K562 (cell line): ENCODE results near the gene ACAP2. TPM values are rescaled to one million over a fixed set of nuclear protein-coding genes. Genes with fewer than 3 reads are reported as not detected.
A peak's percentile ranks its signal among the peaks of the same experiment; 100 is the strongest.

ENCODE experiments used
- ARHGAP35 ChIP-seq: fragments of 450-650 bp; IDR thresholded peaks from 2 replicates; pipeline ENCODE4 v1.6.1; 2018; ENCODE audit not compliant: partially characterized antibody
- BHLHE40 ChIP-seq: IDR thresholded peaks from 2 replicates; pipeline ENCODE4 v1.6.1; 2011; ENCODE audit warnings: low read length, improper control_type of control experiment
- BRD4 ChIP-seq: fragments of 200-600 bp; sonication (generic); IDR thresholded peaks from 2 replicates; pipeline ENCODE4 v1.6.1; 2017; ENCODE audit warnings: inconsistent platforms
- CBX3 ChIP-seq, 2 experiments: IDR thresholded peaks; 1 replicate in 1 of 2; 2 replicates in 1 of 2; pipeline ENCODE4 v1.6.1; 2012; ENCODE audit warnings: inconsistent platforms in 2 of 2, low read length in 2 of 2, borderline replicate concordance in 1 of 2, control low read depth in 1 of 2
- CCNT2 ChIP-seq: IDR thresholded peaks from 2 replicates; pipeline ENCODE4 v1.6.1; 2011; ENCODE audit warnings: borderline replicate concordance, low read depth, mild to moderate bottlenecking, moderate library complexity, mixed read lengths, low read length; ENCODE audit not compliant: insufficient read length; ENCODE audit errors: extremely low read depth
- CSDE1 ChIP-seq, 2 experiments: fragments of 450-650 bp; IDR thresholded peaks; 2 replicates each; pipeline ENCODE4 v1.6.1; 2016; ENCODE audit warnings: mild to moderate bottlenecking in 1 of 2
- E2F1 ChIP-seq: sonication (generic); formaldehyde crosslinking; IDR thresholded peaks from 2 replicates; pipeline ENCODE4 v1.8.1; 2023; ENCODE audit warnings: mild to moderate bottlenecking, missing genetic modification reagents, moderate library complexity
- ETV1 ChIP-seq: fragments of 450-650 bp; conservative IDR thresholded peaks from 2 replicates; pipeline ENCODE4 v1.6.1; 2016; ENCODE audit warnings: missing genetic modification characterization, control low read depth, low read depth, missing compliant biosample characterization
- GTF3C2 ChIP-seq: IDR thresholded peaks from 3 replicates; pipeline ENCODE4 v1.6.1; 2011; ENCODE audit warnings: borderline replicate concordance, mild to moderate bottlenecking, moderate library complexity; ENCODE audit not compliant: insufficient read length; ENCODE audit errors: extremely low read depth
- ILK ChIP-seq: fragments of 450-650 bp; IDR thresholded peaks from 2 replicates; pipeline ENCODE4 v1.6.1; 2016; ENCODE audit warnings: missing genetic modification characterization, low read depth, mild to moderate bottlenecking, missing compliant biosample characterization, moderate library complexity, borderline replicate concordance
- KAT2B ChIP-seq: IDR thresholded peaks from one replicate; pipeline ENCODE4 v1.6.1; 2012; ENCODE audit warnings: low read depth, mild to moderate bottlenecking, control low read depth, inconsistent platforms, low read length, moderate library complexity
- KLF16 ChIP-seq: IDR thresholded peaks from 2 replicates; pipeline ENCODE4 v1.6.1; 2016; ENCODE audit warnings: antibody characterized with exemption
- KLF6 ChIP-seq: fragments of 250-450 bp; sonication (Bioruptor Pico); IDR thresholded peaks from 2 replicates; pipeline ENCODE4 v1.4.0; 2020; ENCODE audit warnings: mild to moderate bottlenecking, moderate library complexity, borderline replicate concordance
- MED1 ChIP-seq: sonication (generic); formaldehyde crosslinking; IDR thresholded peaks from 2 replicates; pipeline ENCODE4 v1.8.1; 2023; ENCODE audit warnings: missing genetic modification reagents, borderline replicate concordance
- PTRF ChIP-seq: fragments of 450-650 bp; IDR thresholded peaks from 2 replicates; pipeline ENCODE4 v1.6.1; 2016; ENCODE audit warnings: mild to moderate bottlenecking, missing genetic modification characterization, missing compliant biosample characterization
- PTTG1 ChIP-seq: fragments of 450-650 bp; IDR thresholded peaks from 2 replicates; pipeline ENCODE4 v1.6.1; 2016; ENCODE audit warnings: low read depth, mild to moderate bottlenecking, missing genetic modification characterization, missing compliant biosample characterization
- RBM22 ChIP-seq: fragments of 200-400 bp; formaldehyde crosslinking; IDR thresholded peaks from 2 replicates; pipeline ENCODE4 v1.6.1; 2018; ENCODE audit warnings: low read length, low read depth; ENCODE audit not compliant: poor library complexity, severe bottlenecking
- SAFB2 ChIP-seq: fragments of 200-400 bp; formaldehyde crosslinking; IDR thresholded peaks from 2 replicates; pipeline ENCODE4 v1.6.1; 2018; ENCODE audit warnings: borderline replicate concordance, low read length, low read depth, moderate library complexity; ENCODE audit not compliant: severe bottlenecking
- SP2 ChIP-seq: IDR thresholded peaks from 2 replicates; pipeline ENCODE4 v1.6.1; 2011; ENCODE audit warnings: mild to moderate bottlenecking, low read depth, low read length, moderate library complexity; ENCODE audit not compliant: poor library complexity, severe bottlenecking; ENCODE audit errors: extremely low read depth
- ZBED1 ChIP-seq: IDR thresholded peaks from 2 replicates; pipeline ENCODE4 v1.6.1; 2014
- ZFP1 ChIP-seq: fragments of 450-650 bp; formaldehyde crosslinking; IDR thresholded peaks from 2 replicates; pipeline ENCODE4 v1.4.0; 2020; ENCODE audit warnings: mild to moderate bottlenecking, mixed read lengths
- ZFP36 ChIP-seq: fragments of 150-350 bp; IDR thresholded peaks from 2 replicates; pipeline ENCODE4 v1.6.1; 2018; ENCODE audit warnings: low read length, low read depth; ENCODE audit not compliant: partially characterized antibody
- ZKSCAN8 ChIP-seq: fragments of 200-800 bp; sonication (Bioruptor generic); IDR thresholded peaks from 2 replicates; pipeline ENCODE4 v1.6.1; 2016; ENCODE audit warnings: missing genetic modification characterization, missing compliant biosample characterization
- ZNF12 ChIP-seq: sonication (generic); formaldehyde crosslinking; IDR thresholded peaks from 2 replicates; pipeline ENCODE4 v1.4.0; 2020; ENCODE audit warnings: mild to moderate bottlenecking, missing genetic modification reagents
- ZNF140 ChIP-seq: fragments of 250-450 bp; sonication (Bioruptor Pico); IDR thresholded peaks from 2 replicates; pipeline ENCODE4 v1.8.0; 2021; ENCODE audit warnings: moderate library complexity, mild to moderate bottlenecking, inconsistent platforms
- ZNF212 ChIP-seq: fragments of 450-650 bp; formaldehyde crosslinking; IDR thresholded peaks from 2 replicates; pipeline ENCODE4 v1.4.0; 2020; ENCODE audit warnings: mild to moderate bottlenecking
- ZNF354B ChIP-seq: fragments of 250-450 bp; sonication (Bioruptor Pico); IDR thresholded peaks from 2 replicates; pipeline ENCODE4 v1.4.0; 2020
- ZNF444 ChIP-seq: fragments of 250-450 bp; sonication (Bioruptor Pico); IDR thresholded peaks from 2 replicates; pipeline ENCODE4 v1.4.0; 2020; ENCODE audit warnings: mild to moderate bottlenecking, moderate library complexity
- polyA plus RNA-seq, 8 experiments: library from polyadenylated mRNA; depleted of rRNA in 4 of 8; stranded (reverse) in 5 of 8; unstranded in 3 of 8; fragments of >200 nt; fragmentation: Nextera tagmentation in 2 of 8; fragmentation: Illumina TruSeq in 1 of 8; extraction: Ambion mirVana in 2 of 8; extraction: Trizol in 1 of 8; gene quantifications; 2 replicates each; pipeline versions ENCODE4 v1.2.1 to v1.2.3, GENCODE V29; 2011 to 2014; ENCODE audit warnings: inconsistent platforms in 1 of 8, missing spikeins in 1 of 8
- total RNA-seq, 7 experiments: library from RNA; depleted of rRNA in 6 of 7; stranded (reverse); fragments of >200 nt in 6 of 7; fragmentation: Illumina TruSeq in 2 of 7; extraction: Trizol in 2 of 7; gene quantifications; 2 replicates each; pipeline versions ENCODE4 v1.2.1 to v1.2.3, GENCODE V29; 2011 to 2021; ENCODE audit warnings: low replicate concordance in 1 of 7

ACAP2 gene
- total and polyA plus RNA-seq, 9 of the 15 experiments (the other 6 are each of a cell fraction or from before 2014, with no cell fraction given) = 10.6 to 52.7 (median 34.4) TPM

- TF ChIP-seq ILK (tag) (no peak), E2F1 (CRISPR knock-in tag) (no peak), ZNF12 (CRISPR knock-in tag) (no peak), ZKSCAN8 (CRISPR knock-in tag) (no peak), ETV1 (tag) (no peak), ZFP1 (CRISPR knock-in tag) (no peak), GTF3C2 (no peak), ZFP36 (no peak), KLF16 (no peak), ZBED1 (no peak), CCNT2 (no peak), BHLHE40 (no peak), ZNF212 (CRISPR knock-in tag) (no peak), ARHGAP35 (no peak), PTTG1 (tag) (no peak), SP2 (no peak), SAFB2 (no peak), RBM22 (no peak), BRD4 (no peak), MED1 (CRISPR knock-in tag) (no peak), CBX3 (IDR thresholded peaks at IDR 0.05; ENCODE audit: borderline replicate concordance in 1 of 2, low read length in 2 of 2) (no peak), PTRF (peak; percentile 69), ZNF140 (CRISPR knock-in tag) (no peak), KLF6 (CRISPR knock-in tag) (peak; percentile 56; the same call in 1 of the 2 replicates), CSDE1 (IDR thresholded peaks at IDR 0.05) (no peak), ZNF354B (CRISPR knock-in tag) (no peak), ZNF444 (no peak), KAT2B (no peak)
These were observed 89.8 kb downstream of the ACAP2 start (continued) for GRCh38 chr3:195352895-195353488.
